IPS-11a (cell line): ENCODE results near the gene DNTT.

ENCODE experiments used
- H3K4me3 ChIP-seq: one replicate; pipeline ENCODE4 v1.5.1; 2013; ENCODE audit warnings: low read depth, low read length, control low read depth

The DNTT gene

GRCh38 chr10:96304230-96304629 lies at the start of gene DNTT:
Gene DNTT, plus strand, starts transcription at chr10:96304434. Its CDS starts 64 bp downstream, at chr10:96304498.
- H3K4me3 ChIP-seq: no peak within 1 kb of the TSS

- no peak overlapping the region for H3K4me3 ChIP-seq
These were observed 49.3 kb upstream of the DNTT start for GRCh38 chr10:96254976-96255375.

- H3K4me3 ChIP-seq: no peak overlapping the region
These were observed 48.5 kb upstream of the DNTT start for GRCh38 chr10:96255549-96256333.

GRCh38 chr10:96257944-96258343 lies 46.3 kb upstream of the DNTT start:
- H3K4me3 ChIP-seq: no peak overlapping the region

GRCh38 chr10:96259150-96259549 lies 45.1 kb upstream of the DNTT start:
- H3K4me3 ChIP-seq: no peak overlapping the region

GRCh38 chr10:96260014-96260413 lies 44.2 kb upstream of the DNTT start:
- no peak overlapping the region for H3K4me3 ChIP-seq

- H3K4me3 ChIP-seq: no peak overlapping the region
These were observed 43.1 kb upstream of the DNTT start for GRCh38 chr10:96261132-96261531.

GRCh38 chr10:96261930-96262329 lies 42.3 kb upstream of the DNTT start:
- no peak overlapping the region for H3K4me3 ChIP-seq

GRCh38 chr10:96263176-96263575 lies 41.1 kb upstream of the DNTT start:
- no peak overlapping the region for H3K4me3 ChIP-seq

- no peak overlapping the region for H3K4me3 ChIP-seq
These were observed 40.6 kb upstream of the DNTT start for GRCh38 chr10:96263669-96264068.

- H3K4me3 ChIP-seq: no peak overlapping the region
These were observed 39.3 kb upstream of the DNTT start for GRCh38 chr10:96264938-96265337.

GRCh38 chr10:96266118-96266770 lies 38.0 kb upstream of the DNTT start:
- no peak overlapping the region for H3K4me3 ChIP-seq

- no peak overlapping the region for H3K4me3 ChIP-seq
These were observed 37.0 kb upstream of the DNTT start for GRCh38 chr10:96267234-96267705.

GRCh38 chr10:96268341-96268909 lies 35.8 kb upstream of the DNTT start:
- no peak overlapping the region for H3K4me3 ChIP-seq

- no peak overlapping the region for H3K4me3 ChIP-seq
These were observed 34.6 kb upstream of the DNTT start for GRCh38 chr10:96269438-96270300.

- H3K4me3 ChIP-seq: no peak overlapping the region
These were observed 33.7 kb upstream of the DNTT start for GRCh38 chr10:96270571-96270970.

GRCh38 chr10:96271016-96271815 lies 33.0 kb upstream of the DNTT start, which contains the start of gene BLNK:
Gene BLNK, minus strand, starts transcription at chr10:96271569. Its CDS starts 171 bp downstream, at chr10:96271398.
- no peak within 1 kb of the TSS for H3K4me3 ChIP-seq

GRCh38 chr10:96272316-96273280 lies 31.6 kb upstream of the DNTT start:
- H3K4me3 ChIP-seq: no peak overlapping the region
